ENCODE measurements around the gene EFCAB9.
A peak's percentile ranks its signal among the peaks of the same experiment; 100 is the strongest.
"Not testable (repeated sequence)": the region's sequence is repeated elsewhere in the genome, so short reads cannot be mapped to it uniquely, and the experiment has no call there.

EFCAB9 gene

GRCh38 chr5:172151661-172152210 lies 42.2 kb upstream of the EFCAB9 start:
- Histone ChIP-seq H3K36me3 (ENCODE audit: control insufficient read depth, insufficient read depth, low read length, severe bottlenecking) (peaks cover 44% of the 10 kb centered on the region), H3K4me1 (ENCODE audit: control insufficient read depth, insufficient read depth, low read length) (peaks cover 7% of the 10 kb centered on the region), H3K9me3 (ENCODE audit: control insufficient read depth, low read length) (no peaks in the 10 kb centered on the region), H3K9ac (ENCODE audit: low read length) (no peak overlapping the region), H3K4me3 (ENCODE audit: low read length) (no peak overlapping the region), H3K27me3 (replicated peaks; ENCODE audit: control insufficient read depth, insufficient read depth, low read length) (no peaks in the 10 kb centered on the region)
- DNase-seq (ENCODE audit: low read depth): no peak

- Histone ChIP-seq H3K4me1 (ENCODE audit: control insufficient read depth, insufficient read depth, low read length) (peaks cover 7% of the 10 kb centered on the region), H3K9ac (ENCODE audit: low read length) (no peak overlapping the region), H3K4me3 (ENCODE audit: low read length) (no peak overlapping the region), H3K9me3 (ENCODE audit: control insufficient read depth, low read length) (no peaks in the 10 kb centered on the region), H3K36me3 (ENCODE audit: control insufficient read depth, insufficient read depth, low read length, severe bottlenecking) (peaks cover 41% of the 10 kb centered on the region), H3K27me3 (replicated peaks; ENCODE audit: control insufficient read depth, insufficient read depth, low read length) (no peaks in the 10 kb centered on the region)
- DNase-seq (ENCODE audit: low read depth): no peak
Observed at GRCh38 chr5:172153695-172154094, 40.3 kb upstream of the EFCAB9 start.

- not testable (repeated sequence) for H3K4me3 ChIP-seq (ENCODE audit: low read length); H3K27me3 ChIP-seq (replicated peaks; ENCODE audit: control insufficient read depth, insufficient read depth, low read length); H3K9me3 ChIP-seq (ENCODE audit: control insufficient read depth, low read length); DNase-seq (ENCODE audit: low read depth); H3K9ac ChIP-seq (ENCODE audit: low read length); H3K4me1 ChIP-seq (ENCODE audit: control insufficient read depth, insufficient read depth, low read length)
- H3K36me3 ChIP-seq (ENCODE audit: control insufficient read depth, insufficient read depth, low read length, severe bottlenecking): peaks cover 41% of the 10 kb centered on the region
Observed at GRCh38 chr5:172155101-172155500, 38.9 kb upstream of the EFCAB9 start.

GRCh38 chr5:172156541-172156994 lies 37.4 kb upstream of the EFCAB9 start:
- no peaks in the 10 kb centered on the region for H3K9me3 ChIP-seq (ENCODE audit: control insufficient read depth, low read length)
- H3K4me1 ChIP-seq (ENCODE audit: control insufficient read depth, insufficient read depth, low read length): no peaks in the 10 kb centered on the region
- H3K36me3 ChIP-seq (ENCODE audit: control insufficient read depth, insufficient read depth, low read length, severe bottlenecking): peaks cover 40% of the 10 kb centered on the region
- DNase-seq (ENCODE audit: low read depth): no peak
- no peak overlapping the region for H3K9ac ChIP-seq (ENCODE audit: low read length)
- no peaks in the 10 kb centered on the region for H3K27me3 ChIP-seq (replicated peaks; ENCODE audit: control insufficient read depth, insufficient read depth, low read length)
- no peak overlapping the region for H3K4me3 ChIP-seq (ENCODE audit: low read length)

- Histone ChIP-seq H3K9ac (ENCODE audit: low read length) (no peak overlapping the region), H3K9me3 (ENCODE audit: control insufficient read depth, low read length) (no peaks in the 10 kb centered on the region), H3K27me3 (replicated peaks; ENCODE audit: control insufficient read depth, insufficient read depth, low read length) (no peaks in the 10 kb centered on the region), H3K4me1 (ENCODE audit: control insufficient read depth, insufficient read depth, low read length) (peaks cover 15% of the 10 kb centered on the region), H3K36me3 (ENCODE audit: control insufficient read depth, insufficient read depth, low read length, severe bottlenecking) (peaks cover 23% of the 10 kb centered on the region), H3K4me3 (ENCODE audit: low read length) (no peak overlapping the region)
- no peak for DNase-seq (ENCODE audit: low read depth)
Observed at GRCh38 chr5:172159016-172159415, 35.0 kb upstream of the EFCAB9 start.

- H3K4me1 ChIP-seq (ENCODE audit: control insufficient read depth, insufficient read depth, low read length): peaks cover 30% of the 10 kb centered on the region
- no peaks in the 10 kb centered on the region for H3K9me3 ChIP-seq (ENCODE audit: control insufficient read depth, low read length)
- no peaks in the 10 kb centered on the region for H3K27me3 ChIP-seq (replicated peaks; ENCODE audit: control insufficient read depth, insufficient read depth, low read length)
- no peak overlapping the region for H3K4me3 ChIP-seq (ENCODE audit: low read length)
- no peak overlapping the region for H3K9ac ChIP-seq (ENCODE audit: low read length)
- H3K36me3 ChIP-seq (ENCODE audit: control insufficient read depth, insufficient read depth, low read length, severe bottlenecking): peaks cover 16% of the 10 kb centered on the region
- no peak for DNase-seq (ENCODE audit: low read depth)
Observed at GRCh38 chr5:172160506-172160905, 33.5 kb upstream of the EFCAB9 start.

GRCh38 chr5:172162323-172162986 lies 31.5 kb upstream of the EFCAB9 start:
- peak; percentile 32 for DNase-seq (ENCODE audit: low read depth)
- Histone ChIP-seq H3K9me3 (ENCODE audit: control insufficient read depth, low read length) (no peaks in the 10 kb centered on the region), H3K4me3 (ENCODE audit: low read length) (no peak overlapping the region), H3K4me1 (ENCODE audit: control insufficient read depth, insufficient read depth, low read length) (peaks cover 31% of the 10 kb centered on the region), H3K9ac (ENCODE audit: low read length) (no peak overlapping the region), H3K36me3 (ENCODE audit: control insufficient read depth, insufficient read depth, low read length, severe bottlenecking) (peaks cover 7% of the 10 kb centered on the region), H3K27me3 (replicated peaks; ENCODE audit: control insufficient read depth, insufficient read depth, low read length) (no peaks in the 10 kb centered on the region)

GRCh38 chr5:172162987-172163343 lies 31.0 kb upstream of the EFCAB9 start:
- Histone ChIP-seq H3K9me3 (ENCODE audit: control insufficient read depth, low read length) (no peaks in the 10 kb centered on the region), H3K27me3 (replicated peaks; ENCODE audit: control insufficient read depth, insufficient read depth, low read length) (no peaks in the 10 kb centered on the region), H3K4me1 (ENCODE audit: control insufficient read depth, insufficient read depth, low read length) (peaks cover 31% of the 10 kb centered on the region), H3K9ac (ENCODE audit: low read length) (peak overlapping the region; percentile 24), H3K4me3 (ENCODE audit: low read length) (no peak overlapping the region), H3K36me3 (ENCODE audit: control insufficient read depth, insufficient read depth, low read length, severe bottlenecking) (peaks cover 2% of the 10 kb centered on the region)
- no peak for DNase-seq (ENCODE audit: low read depth)

GRCh38 chr5:172163346-172163745 lies 30.6 kb upstream of the EFCAB9 start:
- H3K9me3 ChIP-seq (ENCODE audit: control insufficient read depth, low read length): no peaks in the 10 kb centered on the region
- peak overlapping the region; percentile 47 for H3K9ac ChIP-seq (ENCODE audit: low read length)
- no peaks in the 10 kb centered on the region for H3K36me3 ChIP-seq (ENCODE audit: control insufficient read depth, insufficient read depth, low read length, severe bottlenecking)
- no peak overlapping the region for H3K4me3 ChIP-seq (ENCODE audit: low read length)
- peaks cover 31% of the 10 kb centered on the region for H3K4me1 ChIP-seq (ENCODE audit: control insufficient read depth, insufficient read depth, low read length)
- DNase-seq (ENCODE audit: low read depth): no peak
- H3K27me3 ChIP-seq (replicated peaks; ENCODE audit: control insufficient read depth, insufficient read depth, low read length): no peaks in the 10 kb centered on the region

GRCh38 chr5:172164769-172165212 lies 29.2 kb upstream of the EFCAB9 start:
- H3K4me1 ChIP-seq (ENCODE audit: control insufficient read depth, insufficient read depth, low read length): peaks cover 31% of the 10 kb centered on the region
- H3K36me3 ChIP-seq (ENCODE audit: control insufficient read depth, insufficient read depth, low read length, severe bottlenecking): no peaks in the 10 kb centered on the region
- H3K9ac ChIP-seq (ENCODE audit: low read length): peak overlapping the region; percentile 44
- DNase-seq (ENCODE audit: low read depth): peak; percentile 38
- H3K4me3 ChIP-seq (ENCODE audit: low read length): peak overlapping the region; percentile 43
- H3K9me3 ChIP-seq (ENCODE audit: control insufficient read depth, low read length): no peaks in the 10 kb centered on the region
- no peaks in the 10 kb centered on the region for H3K27me3 ChIP-seq (replicated peaks; ENCODE audit: control insufficient read depth, insufficient read depth, low read length)

- Histone ChIP-seq H3K9me3 (ENCODE audit: control insufficient read depth, low read length) (no peaks in the 10 kb centered on the region), H3K27me3 (replicated peaks; ENCODE audit: control insufficient read depth, insufficient read depth, low read length) (no peaks in the 10 kb centered on the region), H3K9ac (ENCODE audit: low read length) (no peak overlapping the region), H3K4me1 (ENCODE audit: control insufficient read depth, insufficient read depth, low read length) (peaks cover 31% of the 10 kb centered on the region), H3K4me3 (ENCODE audit: low read length) (no peak overlapping the region), H3K36me3 (ENCODE audit: control insufficient read depth, insufficient read depth, low read length, severe bottlenecking) (no peaks in the 10 kb centered on the region)
- no peak for DNase-seq (ENCODE audit: low read depth)
Observed at GRCh38 chr5:172165465-172165864, 28.5 kb upstream of the EFCAB9 start.

All from adipocyte (in vitro differentiated cells).